ENCODE measurements around the gene RARB.

Gene RARB

DNA sequence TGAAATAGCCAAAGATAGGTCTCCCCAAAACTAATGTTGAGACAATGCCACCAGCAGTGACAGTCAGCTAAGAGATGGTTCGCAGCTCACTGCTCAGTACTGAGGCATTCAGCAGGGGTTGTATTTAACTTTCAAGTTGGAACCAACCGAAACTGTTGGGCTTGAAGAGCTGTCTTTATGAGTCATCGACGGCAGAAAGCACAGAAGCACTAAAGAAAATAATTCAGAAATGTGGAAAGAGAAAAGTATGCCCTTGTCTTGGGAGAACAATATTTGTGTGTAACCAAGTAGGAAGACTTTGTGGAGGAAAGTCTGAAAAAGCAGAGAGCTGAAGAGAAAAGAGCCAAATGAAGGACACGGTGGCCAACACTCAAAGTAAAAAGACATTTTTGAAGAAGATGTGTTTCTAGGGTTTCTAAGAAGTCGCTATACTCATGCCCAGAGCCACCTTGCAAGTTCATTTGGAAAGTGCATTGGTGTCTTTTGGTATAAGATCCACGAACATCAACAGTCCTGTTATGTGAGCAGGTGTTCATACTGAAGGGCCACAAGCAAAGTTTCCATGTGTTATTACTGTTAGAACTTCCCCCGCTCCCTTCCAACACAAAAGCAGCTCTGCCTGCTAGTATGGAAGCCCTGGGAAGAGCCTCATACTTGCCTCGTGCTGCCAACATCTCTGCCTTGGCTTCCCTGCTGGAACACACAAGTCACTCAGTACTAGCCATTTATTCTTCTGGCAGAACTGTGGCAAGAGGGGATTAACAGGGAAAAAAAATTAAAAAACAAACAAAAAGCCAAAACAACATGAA is 4.1 kb upstream of the RARB start:
- DNase-seq: peak; percentile 17

DNA sequence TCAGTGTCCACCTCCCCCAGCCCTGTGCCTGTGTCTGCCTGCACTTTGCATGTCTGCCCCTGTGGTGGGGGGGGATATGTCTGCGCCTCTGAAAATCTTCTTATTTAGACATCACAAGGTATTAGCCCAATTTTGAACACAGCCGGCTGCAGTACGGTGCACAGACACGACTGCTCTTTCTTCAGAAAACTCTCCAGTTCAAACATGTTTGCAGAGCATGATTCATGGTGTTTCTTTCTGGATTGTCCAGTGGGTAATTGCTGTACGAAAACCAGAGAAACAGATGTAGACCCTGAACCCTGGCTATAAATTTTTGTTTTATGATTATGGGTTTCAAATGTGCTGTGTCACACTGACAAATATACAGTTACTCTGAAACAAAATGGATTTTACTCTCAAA is 3.4 kb upstream of the RARB start:
- DNase-seq: no peak

GRCh38 chr3:25426408-25426807 is 1.7 kb upstream of the RARB start:
- peak; percentile 52 for DNase-seq

DNA sequence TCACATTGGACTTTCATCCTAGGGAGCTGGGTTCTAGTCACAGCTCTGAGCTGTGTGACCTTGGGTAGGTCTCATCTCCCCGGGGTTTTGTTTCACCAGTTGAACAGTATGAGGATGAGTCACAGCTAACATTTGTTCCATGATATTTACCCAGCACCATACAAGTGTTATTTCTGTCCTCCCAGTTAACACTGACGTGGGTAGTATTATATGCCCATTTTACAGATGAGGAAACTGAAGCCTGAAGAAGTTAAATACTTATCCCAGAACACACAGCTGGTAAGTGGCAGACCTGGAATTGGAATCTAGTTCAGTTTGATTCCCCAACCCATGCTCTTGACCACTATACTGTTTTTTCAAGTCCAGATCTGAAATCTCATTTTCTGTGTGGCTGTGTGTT is 908 bp upstream of the RARB start:
- no peak for DNase-seq

GRCh38 chr3:25427563-25427941 is 511 bp upstream of the RARB start:
- DNase-seq: no peak

DNA sequence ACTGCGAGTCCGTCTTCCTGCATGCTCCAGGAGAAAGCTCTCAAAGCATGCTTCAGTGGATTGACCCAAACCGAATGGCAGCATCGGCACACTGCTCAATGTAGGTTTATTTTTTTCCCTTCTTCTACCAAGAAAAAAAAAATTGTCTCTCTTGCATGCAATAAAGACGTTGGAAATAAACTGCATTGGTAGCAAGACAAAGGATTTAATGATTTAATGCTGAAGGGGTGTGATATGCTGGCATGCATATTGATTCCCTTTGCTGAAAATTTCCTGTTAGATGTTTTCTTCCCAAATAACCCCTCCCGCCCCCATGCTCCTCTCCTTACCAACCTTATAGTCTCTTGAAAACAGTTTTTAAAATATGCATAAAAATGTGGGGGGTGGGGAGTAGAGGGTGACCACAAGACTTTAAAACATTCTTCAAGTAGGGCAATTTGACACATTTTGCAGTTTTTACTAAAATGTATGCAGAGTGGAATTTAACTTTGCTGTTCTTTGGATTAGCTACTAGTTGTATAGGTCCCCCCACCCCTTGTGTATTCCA is 799 bp downstream of the RARB start:
- DNase-seq: no peak

DNA sequence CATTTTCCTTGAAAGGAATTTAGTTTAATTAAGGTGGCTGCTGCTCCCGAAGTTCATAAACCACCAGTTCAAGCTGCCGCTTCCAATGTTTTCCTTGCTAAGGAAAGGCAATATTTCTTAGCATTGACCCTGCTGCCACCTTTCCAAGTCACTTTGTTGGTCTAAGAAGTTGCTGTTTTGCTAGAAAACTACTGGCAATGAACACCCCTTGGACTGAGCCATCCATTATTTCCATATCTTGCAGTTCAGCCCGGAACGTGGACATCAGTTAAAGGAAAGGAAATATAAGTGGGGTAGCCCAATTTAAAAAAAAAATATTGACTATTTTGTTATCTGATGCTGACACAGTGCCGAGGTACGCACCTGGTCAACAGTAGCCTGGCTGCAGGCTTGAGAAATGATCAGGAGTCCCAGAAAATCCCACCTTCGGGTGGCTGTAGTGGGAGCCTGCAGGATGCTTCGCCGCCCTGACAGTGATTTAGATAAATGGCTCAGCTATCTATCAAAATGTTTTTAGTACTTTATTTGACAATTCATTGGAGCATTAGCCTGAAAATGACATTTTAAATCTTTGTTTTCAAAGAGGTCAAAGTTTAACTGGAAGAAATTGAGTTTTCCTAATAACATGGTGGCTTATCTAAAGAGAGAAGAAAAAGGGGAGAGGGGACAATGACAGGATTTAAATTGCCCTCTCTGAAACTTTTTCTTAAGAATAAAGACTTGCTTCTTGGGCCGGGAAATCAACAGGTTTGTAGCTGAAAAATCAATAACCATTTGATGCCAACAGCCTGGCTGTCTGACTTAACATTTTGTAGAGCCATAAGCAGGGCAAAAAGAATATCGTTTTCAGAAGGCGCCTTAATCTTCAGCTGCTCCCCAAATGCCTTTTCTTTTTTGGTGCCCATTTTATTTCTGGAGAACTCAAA is 1.6 kb downstream of the RARB start:
- DNase-seq: peak; percentile 70

GRCh38 chr3:25430287-25430934 is 2.3 kb downstream of the RARB start:
- DNase-seq: peak; percentile 71

GRCh38 chr3:25430935-25431770 is 3.1 kb downstream of the RARB start:
- DNase-seq: peak; percentile 49

GRCh38 chr3:25432176-25432720 is 4.2 kb downstream of the RARB start:
- peak; percentile 38 for DNase-seq

DNA sequence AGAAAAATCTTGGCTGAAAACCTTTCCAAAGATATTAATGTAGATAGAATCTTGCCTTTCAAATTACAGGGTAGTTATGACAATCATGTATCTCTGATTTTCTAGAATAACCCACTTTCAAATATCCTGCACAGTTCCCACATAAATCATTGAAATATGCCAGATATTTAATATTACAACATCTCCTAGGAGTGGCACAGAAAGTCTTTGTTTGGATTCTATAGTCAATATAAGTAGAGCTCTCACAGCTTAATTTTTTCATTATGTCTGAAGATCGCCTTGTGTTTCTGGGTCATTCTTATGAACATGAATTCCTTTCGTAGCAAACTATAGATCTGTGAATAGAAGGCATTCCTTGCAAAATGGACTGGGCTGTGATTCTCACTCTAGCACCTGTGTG is 5.0 kb downstream of the RARB start:
- DNase-seq: peak; percentile 30

DNA sequence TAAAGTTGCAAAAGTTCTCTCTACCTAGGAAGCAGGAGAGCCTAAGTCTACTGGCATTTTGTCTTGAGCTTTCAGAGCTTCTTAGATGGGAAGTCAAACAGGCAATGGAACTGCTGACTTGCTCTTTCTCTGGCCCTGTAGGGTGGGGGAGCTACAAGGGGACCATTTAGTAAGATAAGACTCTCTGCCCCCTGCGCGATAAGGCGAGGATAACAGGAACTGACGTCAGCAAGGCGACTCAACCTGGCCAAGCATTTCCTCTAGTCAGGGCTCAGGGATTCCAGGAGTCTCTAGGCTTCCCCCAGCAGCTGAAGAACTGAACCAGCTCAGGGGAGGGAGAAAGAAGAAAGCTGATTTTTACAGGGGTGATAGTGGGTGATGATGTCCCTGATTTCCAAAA is 5.8 kb downstream of the RARB start:
- DNase-seq: no peak

- DNase-seq: no peak
Observed at GRCh38 chr3:25437953-25438352, 9.9 kb downstream of the RARB start.

DNA sequence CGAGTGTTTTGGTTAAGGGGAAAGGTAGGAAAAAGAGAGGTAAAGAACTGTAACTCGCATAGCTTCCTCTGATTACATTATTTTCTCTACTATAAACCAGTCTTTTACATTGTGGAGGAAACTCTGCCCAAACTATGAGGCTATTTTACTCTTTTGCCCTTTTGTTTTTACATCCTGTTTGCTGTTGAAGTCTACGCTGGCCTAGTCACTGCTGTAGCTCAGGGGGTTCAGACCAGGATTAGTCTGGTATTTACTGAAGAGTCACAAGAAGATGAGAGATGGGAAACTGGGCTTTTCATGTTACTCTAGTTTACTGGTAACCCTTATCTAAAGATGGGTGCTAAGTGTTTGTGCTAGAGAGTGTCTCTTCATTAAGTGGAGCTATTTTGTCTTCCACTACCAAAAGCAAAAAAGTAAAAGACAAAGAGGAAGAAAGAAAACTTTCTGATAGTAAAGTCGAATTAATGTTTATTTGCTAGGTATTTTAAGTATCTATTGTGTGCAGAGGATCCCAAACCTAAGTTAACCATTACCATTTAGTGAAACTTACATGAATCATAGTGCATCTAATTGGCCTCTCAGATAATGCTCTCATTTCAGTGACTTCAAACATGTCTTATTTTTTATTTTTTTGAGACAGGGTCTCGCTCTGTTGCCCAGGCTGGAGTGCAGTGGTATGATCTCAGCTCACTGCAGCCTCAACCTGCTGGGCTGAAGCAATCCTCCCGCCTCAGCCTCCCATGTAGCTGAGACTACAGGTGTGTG is 10.9 kb downstream of the RARB start:
- no peak for DNase-seq

- DNase-seq: no peak
Observed at GRCh38 chr3:25441234-25441856, 13.3 kb downstream of the RARB start.

GRCh38 chr3:25442486-25442885 is 14.4 kb downstream of the RARB start:
- DNase-seq: no peak

DNA sequence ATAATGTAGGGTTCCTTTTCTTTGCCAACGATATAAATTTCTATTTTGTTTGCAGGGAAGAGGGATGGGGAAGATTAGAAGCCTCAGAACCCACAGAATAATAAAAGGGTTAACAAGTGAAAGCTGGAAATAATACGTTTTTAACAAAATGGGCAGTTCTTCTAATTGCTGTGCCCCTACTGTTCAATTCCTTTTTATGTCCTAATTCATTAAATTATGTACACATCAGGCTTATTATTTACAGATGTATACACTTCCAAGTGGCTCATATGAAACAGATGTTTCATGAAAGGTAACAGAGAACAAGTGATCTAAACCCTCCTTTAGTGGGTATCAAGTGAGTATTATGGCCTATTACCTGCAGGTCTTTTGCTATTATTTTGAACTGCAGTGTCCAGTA is 16.2 kb downstream of the RARB start:
- DNase-seq: no peak

- DNase-seq: no peak
Observed at GRCh38 chr3:25445731-25446130, 17.7 kb downstream of the RARB start.

- no peak for DNase-seq
Observed at GRCh38 chr3:25447285-25447684, 19.2 kb downstream of the RARB start.

- DNase-seq: no peak
Observed at GRCh38 chr3:25447925-25448324, 19.9 kb downstream of the RARB start.
